Activated CD4-positive, CD25-positive, alpha-beta regulatory T cell treated with anti-CD3 and anti-CD28 coated beads, Interleukin-2, amount 50 U/mL, for 72 hours (primary cell): Measurements from ENCODE around the gene LUC7L.
"Not testable (repeated sequence)": the region's sequence is repeated elsewhere in the genome, so short reads cannot be mapped to it uniquely, and the experiment has no call there.

Experiments used
- DNase-seq: peaks from one replicate; pipeline ENCODE4 v3.0.0; 2021

The LUC7L gene

DNA sequence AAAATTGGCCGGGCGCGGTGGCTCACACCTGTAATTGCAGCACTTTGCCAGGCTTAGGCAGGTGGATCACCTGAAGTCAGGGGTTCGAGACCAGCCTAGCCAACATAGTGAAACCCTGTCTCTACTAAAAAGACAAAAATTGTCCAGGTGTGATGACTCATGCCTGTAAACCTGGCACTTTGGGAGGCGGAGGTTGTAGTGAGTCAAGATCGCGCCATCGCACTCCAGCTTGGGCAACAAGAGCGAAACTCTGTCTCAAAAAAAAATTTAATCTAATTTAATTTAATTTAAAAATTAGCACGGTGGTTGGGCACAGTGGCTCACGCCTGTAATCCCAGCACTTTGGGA, 50.6 kb downstream of the LUC7L start:
- DNase-seq = no peak

DNA sequence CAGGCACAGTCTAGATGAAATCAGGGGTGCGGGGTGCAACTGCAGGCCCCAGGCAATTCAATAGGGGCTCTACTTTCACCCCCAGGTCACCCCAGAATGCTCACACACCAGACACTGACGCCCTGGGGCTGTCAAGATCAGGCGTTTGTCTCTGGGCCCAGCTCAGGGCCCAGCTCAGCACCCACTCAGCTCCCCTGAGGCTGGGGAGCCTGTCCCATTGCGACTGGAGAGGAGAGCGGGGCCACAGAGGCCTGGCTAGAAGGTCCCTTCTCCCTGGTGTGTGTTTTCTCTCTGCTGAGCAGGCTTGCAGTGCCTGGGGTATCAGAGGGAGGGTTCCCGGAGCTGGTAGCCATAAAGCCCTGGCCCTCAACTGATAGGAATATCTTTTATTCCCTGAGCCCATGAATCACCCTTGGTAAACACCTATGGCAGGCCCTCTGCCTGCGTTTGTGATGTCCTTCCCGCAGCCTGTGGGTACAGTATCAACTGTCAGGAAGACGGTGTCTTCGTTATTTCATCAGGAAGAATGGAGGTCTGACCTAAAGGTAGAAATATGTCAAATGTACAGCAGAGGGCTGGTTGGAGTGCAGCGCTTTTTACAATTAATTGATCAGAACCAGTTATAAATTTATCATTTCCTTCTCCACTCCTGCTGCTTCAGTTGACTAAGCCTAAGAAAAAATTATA, 51.1 kb downstream of the LUC7L start:
- DNase-seq = no peak

DNA sequence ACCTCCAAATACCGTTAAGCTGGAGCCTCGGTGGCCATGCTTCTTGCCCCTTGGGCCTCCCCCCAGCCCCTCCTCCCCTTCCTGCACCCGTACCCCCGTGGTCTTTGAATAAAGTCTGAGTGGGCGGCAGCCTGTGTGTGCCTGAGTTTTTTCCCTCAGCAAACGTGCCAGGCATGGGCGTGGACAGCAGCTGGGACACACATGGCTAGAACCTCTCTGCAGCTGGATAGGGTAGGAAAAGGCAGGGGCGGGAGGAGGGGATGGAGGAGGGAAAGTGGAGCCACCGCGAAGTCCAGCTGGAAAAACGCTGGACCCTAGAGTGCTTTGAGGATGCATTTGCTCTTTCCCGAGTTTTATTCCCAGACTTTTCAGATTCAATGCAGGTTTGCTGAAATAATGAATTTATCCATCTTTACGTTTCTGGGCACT, 51.8 kb downstream of the LUC7L start:
- DNase-seq = no peak

DNA sequence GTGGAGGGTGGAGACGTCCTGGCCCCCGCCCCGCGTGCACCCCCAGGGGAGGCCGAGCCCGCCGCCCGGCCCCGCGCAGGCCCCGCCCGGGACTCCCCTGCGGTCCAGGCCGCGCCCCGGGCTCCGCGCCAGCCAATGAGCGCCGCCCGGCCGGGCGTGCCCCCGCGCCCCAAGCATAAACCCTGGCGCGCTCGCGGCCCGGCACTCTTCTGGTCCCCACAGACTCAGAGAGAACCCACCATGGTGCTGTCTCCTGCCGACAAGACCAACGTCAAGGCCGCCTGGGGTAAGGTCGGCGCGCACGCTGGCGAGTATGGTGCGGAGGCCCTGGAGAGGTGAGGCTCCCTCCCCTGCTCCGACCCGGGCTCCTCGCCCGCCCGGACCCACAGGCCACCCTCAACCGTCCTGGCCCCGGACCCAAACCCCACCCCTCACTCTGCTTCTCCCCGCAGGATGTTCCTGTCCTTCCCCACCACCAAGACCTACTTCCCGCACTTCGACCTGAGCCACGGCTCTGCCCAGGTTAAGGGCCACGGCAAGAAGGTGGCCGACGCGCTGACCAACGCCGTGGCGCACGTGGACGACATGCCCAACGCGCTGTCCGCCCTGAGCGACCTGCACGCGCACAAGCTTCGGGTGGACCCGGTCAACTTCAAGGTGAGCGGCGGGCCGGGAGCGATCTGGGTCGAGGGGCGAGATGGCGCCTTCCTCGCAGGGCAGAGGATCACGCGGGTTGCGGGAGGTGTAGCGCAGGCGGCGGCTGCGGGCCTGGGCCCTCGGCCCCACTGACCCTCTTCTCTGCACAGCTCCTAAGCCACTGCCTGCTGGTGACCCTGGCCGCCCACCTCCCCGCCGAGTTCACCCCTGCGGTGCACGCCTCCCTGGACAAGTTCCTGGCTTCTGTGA, 52.5 kb downstream of the LUC7L start, which contains the start of gene HBA1:
TSS of gene HBA1 (plus strand) at position 204 of the 906 bp plus-strand sequence. CDS start at position 241, 37 bp downstream.
- DNase-seq = not testable (repeated sequence)

DNA sequence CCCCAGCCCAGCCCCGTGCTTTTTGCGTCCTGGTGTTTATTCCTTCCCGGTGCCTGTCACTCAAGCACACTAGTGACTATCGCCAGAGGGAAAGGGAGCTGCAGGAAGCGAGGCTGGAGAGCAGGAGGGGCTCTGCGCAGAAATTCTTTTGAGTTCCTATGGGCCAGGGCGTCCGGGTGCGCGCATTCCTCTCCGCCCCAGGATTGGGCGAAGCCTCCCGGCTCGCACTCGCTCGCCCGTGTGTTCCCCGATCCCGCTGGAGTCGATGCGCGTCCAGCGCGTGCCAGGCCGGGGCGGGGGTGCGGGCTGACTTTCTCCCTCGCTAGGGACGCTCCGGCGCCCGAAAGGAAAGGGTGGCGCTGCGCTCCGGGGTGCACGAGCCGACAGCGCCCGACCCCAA, 53.2 kb downstream of the LUC7L start:
- DNase-seq = not testable (repeated sequence)

DNA sequence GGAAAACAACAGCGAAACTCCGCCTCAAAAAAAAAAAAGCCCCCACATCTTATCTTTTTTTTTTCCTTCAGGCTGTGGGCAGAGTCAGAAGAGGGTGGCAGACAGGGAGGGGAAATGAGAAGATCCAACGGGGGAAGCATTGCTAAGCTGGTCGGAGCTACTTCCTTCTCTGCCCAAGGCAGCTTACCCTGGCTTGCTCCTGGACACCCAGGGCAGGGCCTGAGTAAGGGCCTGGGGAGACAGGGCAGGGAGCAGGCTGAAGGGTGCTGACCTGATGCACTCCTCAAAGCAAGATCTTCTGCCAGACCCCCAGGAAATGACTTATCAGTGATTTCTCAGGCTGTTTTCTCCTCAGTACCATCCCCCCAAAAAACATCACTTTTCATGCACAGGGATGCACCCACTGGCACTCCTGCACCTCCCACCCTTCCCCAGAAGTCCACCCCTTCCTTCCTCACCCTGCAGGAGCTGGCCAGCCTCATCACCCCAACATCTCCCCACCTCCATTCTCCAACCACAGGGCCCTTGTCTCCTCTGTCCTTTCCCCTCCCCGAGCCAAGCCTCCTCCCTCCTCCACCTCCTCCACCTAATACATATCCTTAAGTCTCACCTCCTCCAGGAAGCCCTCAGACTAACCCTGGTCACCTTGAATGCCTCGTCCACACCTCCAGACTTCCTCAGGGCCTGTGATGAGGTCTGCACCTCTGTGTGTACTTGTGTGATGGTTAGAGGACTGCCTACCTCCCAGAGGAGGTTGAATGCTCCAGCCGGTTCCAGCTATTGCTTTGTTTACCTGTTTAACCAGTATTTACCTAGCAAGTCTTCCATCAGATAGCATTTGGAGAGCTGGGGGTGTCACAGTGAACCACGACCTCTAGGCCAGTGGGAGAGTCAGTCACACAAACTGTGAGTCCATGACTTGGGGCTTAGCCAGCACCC, 54.0 kb downstream of the LUC7L start:
- no peak for DNase-seq

DNA sequence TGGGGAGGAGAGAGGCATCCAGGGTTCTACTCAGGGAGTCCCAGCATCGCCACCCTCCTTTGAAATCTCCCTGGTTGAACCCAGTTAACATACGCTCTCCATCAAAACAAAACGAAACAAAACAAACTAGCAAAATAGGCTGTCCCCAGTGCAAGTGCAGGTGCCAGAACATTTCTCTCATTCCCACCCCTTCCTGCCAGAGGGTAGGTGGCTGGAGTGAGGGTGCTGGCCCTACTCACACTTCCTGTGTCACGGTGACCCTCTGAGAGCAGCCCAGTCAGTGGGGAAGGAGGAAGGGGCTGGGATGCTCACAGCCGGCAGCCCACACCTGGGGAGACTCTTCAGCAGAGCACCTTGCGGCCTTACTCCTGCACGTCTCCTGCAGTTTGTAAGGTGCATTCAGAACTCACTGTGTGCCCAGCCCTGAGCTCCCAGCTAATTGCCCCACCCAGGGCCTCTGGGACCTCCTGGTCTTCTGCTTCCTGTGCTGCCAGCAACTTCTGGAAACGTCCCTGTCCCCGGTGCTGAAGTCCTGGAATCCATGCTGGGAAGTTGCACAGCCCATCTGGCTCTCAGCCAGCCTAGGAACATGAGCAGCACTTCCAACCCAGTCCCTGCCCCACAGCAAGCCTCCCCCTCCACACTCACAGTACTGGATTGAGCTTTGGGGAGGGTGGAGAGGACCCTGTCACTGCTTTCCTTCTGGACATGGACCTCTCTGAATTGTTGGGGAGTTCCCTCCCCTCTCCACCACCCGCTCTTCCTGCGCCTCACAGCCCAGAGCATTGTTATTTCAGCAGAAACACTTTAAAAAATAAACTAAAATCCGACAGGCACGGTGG, 55.1 kb downstream of the LUC7L start:
- not testable (repeated sequence) for DNase-seq

DNA sequence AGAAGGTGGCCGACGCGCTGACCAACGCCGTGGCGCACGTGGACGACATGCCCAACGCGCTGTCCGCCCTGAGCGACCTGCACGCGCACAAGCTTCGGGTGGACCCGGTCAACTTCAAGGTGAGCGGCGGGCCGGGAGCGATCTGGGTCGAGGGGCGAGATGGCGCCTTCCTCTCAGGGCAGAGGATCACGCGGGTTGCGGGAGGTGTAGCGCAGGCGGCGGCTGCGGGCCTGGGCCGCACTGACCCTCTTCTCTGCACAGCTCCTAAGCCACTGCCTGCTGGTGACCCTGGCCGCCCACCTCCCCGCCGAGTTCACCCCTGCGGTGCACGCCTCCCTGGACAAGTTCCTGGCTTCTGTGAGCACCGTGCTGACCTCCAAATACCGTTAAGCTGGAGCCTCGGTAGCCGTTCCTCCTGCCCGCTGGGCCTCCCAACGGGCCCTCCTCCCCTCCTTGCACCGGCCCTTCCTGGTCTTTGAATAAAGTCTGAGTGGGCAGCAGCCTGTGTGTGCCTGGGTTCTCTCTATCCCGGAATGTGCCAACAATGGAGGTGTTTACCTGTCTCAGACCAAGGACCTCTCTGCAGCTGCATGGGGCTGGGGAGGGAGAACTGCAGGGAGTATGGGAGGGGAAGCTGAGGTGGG, 55.9 kb downstream of the LUC7L start:
- not testable (repeated sequence) for DNase-seq

DNA sequence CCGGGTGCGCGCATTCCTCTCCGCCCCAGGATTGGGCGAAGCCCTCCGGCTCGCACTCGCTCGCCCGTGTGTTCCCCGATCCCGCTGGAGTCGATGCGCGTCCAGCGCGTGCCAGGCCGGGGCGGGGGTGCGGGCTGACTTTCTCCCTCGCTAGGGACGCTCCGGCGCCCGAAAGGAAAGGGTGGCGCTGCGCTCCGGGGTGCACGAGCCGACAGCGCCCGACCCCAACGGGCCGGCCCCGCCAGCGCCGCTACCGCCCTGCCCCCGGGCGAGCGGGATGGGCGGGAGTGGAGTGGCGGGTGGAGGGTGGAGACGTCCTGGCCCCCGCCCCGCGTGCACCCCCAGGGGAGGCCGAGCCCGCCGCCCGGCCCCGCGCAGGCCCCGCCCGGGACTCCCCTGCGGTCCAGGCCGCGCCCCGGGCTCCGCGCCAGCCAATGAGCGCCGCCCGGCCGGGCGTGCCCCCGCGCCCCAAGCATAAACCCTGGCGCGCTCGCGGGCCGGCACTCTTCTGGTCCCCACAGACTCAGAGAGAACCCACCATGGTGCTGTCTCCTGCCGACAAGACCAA, 56.8 kb downstream of the LUC7L start, which contains the start of gene HBA2:
TSS of gene HBA2 (plus strand) at position 503 of the 568 bp plus-strand sequence. CDS start at position 540, 37 bp downstream.
- DNase-seq = not testable (repeated sequence)

DNA sequence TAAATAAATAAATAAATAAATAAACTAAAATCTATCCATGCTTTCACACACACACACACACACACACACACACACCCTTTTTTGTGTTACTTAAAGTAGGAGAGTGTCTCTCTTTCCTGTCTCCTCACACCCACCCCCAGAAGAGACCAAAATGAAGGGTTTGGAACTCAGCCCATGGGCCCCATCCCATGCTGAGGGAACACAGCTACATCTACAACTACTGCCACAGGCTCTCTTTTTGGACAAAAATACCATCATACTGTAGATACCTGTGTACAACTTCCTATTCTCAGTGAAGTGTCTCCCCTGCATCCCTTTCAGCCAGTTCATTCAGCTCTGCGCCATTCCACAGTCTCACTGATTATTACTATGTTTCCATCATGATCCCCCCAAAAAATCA, 58.5 kb downstream of the LUC7L start:
- no peak for DNase-seq

DNA sequence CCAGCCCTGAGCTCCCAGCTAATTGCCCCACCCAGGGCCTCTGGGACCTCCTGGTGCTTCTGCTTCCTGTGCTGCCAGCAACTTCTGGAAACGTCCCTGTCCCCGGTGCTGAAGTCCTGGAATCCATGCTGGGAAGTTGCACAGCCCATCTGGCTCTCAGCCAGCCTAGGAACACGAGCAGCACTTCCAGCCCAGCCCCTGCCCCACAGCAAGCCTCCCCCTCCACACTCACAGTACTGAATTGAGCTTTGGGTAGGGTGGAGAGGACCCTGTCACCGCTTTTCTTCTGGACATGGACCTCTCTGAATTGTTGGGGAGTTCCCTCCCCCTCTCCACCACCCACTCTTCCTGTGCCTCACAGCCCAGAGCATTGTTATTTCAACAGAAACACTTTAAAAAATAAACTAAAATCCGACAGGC, 59.2 kb downstream of the LUC7L start:
- DNase-seq = not testable (repeated sequence)

DNA sequence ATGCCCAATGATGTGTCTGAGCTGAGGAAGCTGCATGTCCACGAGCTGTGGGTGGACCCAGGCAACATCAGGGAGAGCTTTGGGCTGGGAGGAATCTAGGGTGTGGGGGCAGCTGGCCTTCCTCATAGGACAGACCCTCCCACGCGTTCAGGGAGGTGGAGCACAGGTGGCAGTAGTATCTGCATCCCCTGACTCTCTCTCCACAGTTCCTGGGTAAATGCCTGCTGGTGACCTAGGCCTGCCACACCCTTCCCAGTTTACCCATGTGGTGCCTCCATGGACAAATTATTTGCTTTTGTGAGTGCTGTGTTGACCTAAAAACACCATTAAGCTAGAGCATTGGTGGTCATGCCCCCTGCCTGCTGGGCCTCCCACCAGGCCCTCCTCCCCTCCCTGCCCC, 60.2 kb downstream of the LUC7L start:
- no peak for DNase-seq

DNA sequence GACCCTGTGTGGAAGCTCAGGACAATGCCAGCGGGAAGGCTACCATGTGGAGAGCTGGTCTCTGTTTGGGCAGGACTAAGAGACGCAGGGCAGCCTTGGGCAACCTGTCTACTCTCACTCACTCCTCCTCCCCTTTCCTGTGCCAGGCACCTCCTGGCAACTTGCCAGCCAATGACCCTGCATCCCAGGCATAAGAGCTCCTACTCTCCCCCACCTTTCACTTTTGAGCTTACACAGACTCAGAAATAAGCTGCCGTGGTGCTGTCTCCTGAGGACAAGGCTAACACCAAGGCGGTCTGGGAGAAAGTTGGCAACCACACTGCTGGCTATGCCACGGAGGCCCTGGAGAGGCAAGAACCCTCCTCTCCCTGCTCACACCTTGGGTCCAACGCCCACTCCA, 60.8 kb downstream of the LUC7L start:
- DNase-seq = no peak

DNA sequence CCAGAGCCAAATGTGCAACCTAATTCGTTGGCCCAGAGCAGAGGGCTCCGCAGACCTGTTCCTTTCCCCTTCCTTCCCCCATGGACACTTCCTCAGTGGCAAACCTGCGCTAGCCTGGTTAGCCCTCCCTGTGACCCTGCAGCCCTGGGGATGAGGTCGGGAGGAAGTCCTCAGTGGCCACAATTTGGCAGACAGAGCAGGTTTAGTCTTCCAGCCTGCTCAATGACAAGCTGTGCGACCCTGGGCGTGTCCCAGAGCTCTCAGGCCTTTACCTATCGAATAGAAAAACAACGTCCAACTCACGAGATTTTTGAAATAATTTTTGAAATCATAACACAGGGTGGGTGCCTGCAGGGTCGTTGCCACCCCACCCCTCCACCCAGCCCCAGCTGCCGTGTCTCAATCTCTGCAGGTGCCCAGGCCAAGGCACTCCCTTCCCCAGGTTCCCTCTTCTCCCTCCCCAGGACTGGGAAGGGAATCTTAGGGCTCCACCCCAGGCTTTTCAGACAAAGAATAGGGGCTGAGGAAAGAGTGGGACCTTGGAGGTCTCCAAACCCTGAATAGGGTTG, 62.0 kb downstream of the LUC7L start:
- no peak for DNase-seq

DNA sequence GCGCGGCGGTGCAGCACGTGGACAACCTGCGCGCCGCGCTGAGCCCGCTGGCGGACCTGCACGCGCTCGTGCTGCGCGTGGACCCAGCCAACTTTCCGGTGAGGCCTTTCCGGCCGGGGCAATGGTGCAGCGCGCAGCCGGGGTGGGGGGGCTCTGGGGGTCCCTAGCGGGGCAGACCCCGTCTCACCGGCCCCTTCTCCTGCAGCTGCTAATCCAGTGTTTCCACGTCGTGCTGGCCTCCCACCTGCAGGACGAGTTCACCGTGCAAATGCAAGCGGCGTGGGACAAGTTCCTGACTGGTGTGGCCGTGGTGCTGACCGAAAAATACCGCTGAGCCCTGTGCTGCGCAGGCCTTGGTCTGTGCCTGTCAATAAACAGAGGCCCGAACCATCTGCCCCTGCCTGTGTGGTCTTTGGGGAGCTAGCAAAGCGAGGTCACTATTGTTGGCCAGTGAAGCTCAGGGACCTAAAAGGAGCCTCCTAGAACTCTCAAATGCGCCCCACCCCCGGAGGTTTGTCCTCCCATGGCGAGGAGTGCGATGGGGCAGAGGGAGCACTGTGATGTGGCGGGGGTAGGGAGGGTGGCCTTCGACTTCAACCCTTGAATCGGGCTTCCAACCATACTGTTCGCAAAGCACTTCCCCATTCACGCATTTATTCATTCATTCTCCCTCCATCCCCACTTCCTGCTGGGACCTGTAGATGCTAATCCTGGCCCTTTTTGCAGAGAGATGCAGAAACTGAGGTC, 62.7 kb downstream of the LUC7L start:
- no peak for DNase-seq

DNA sequence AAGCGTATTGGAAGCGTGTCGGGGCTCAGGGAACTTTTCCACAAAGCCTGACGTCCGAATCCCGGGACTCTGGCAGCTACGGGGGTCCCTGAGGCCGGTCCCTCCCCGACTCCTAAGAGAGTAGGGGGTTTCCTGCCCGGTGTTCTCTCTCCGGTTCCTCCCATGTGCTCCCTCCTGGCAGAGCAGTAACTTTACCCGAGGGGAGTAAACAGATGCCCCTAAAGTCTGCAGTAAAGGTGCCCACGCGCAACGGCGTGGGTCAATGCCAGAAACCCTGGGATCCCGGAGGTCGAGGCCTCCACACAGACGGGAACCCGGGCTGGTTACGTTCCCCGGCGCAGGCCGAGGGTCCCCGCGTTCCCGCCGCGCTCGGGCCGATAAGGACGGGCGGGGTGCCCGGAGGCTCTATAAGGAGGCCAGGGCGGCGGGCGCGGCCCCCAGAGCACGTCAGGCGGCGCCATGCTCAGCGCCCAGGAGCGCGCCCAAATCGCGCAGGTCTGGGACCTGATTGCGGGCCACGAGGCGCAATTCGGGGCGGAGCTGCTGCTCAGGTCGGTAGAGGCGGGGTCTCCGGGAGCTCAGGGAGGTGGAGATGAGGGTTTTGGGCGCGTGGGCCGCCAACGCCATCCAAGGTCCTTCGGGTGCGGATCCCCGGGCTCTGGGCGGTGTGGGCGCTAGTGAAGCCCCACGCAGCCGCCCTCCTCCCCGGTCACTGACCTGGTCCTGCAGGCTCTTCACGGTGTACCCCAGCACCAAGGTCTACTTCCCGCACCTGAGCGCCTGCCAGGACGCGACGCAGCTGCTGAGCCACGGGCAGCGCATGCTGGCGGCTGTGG, 63.5 kb downstream of the LUC7L start, which contains the start of gene HBM:
TSS of gene HBM (plus strand) at position 440 of the 836 bp plus-strand sequence. CDS start at position 460, 20 bp downstream.
- DNase-seq = no peak

DNA sequence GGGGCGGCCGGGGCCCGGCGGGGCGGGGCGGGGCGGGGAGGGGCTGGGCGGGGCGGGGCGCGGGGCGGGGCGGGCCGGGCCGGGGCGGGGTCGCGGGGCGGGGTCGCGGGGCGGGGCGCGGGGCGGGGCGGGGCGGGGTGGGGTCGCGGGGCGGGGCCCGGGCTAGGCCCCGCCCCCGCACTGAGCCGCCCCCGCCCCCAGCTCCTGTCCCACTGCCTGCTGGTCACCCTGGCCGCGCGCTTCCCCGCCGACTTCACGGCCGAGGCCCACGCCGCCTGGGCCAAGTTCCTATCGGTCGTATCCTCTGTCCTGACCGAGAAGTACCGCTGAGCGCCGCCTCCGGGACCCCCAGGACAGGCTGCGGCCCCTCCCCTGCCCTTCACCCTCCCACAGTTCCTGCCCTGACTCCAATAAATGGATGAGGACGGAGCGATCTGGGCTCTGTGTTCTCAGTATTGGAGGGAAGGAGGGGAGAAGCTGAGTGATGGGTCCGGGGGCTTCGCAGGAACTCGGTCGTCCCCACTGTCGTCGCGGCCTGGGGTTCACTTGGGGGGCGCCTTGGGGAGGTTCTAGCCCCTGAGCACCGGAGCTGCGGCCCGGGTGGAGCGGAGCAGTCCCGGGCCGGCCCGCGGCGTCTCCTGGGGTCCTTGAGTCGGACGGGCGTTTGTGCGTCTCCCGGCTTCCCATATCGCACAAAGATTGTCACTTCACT, 64.3 kb downstream of the LUC7L start:
- no peak for DNase-seq
